ENCODE measurements around the gene ARRB1.

ARRB1 gene

GRCh38 chr11:75273411-75274391, 77.8 kb downstream of the ARRB1 start:
- DNase-seq, result no peak

- DNase-seq, result no peak
These were observed 78.6 kb downstream of the ARRB1 start for GRCh38 chr11:75272821-75273301.

GRCh38 chr11:75272391-75272790, 79.1 kb downstream of the ARRB1 start:
- DNase-seq, result no peak

- DNase-seq, result no peak
These were observed 79.7 kb downstream of the ARRB1 start for GRCh38 chr11:75271730-75272129.

- DNase-seq, result no peak
These were observed 80.5 kb downstream of the ARRB1 start for GRCh38 chr11:75270896-75271418.

- no peak for DNase-seq
These were observed 81.6 kb downstream of the ARRB1 start for GRCh38 chr11:75269896-75270295.

- DNase-seq, result no peak
These were observed 82.1 kb downstream of the ARRB1 start for GRCh38 chr11:75269367-75269660.

- no peak for DNase-seq
These were observed 82.7 kb downstream of the ARRB1 start for GRCh38 chr11:75268626-75269366.

- no peak for DNase-seq
These were observed 84.1 kb downstream of the ARRB1 start for GRCh38 chr11:75267171-75267970.

- no peak for DNase-seq
These were observed 85.5 kb downstream of the ARRB1 start for GRCh38 chr11:75265851-75266531.

- no peak for DNase-seq
These were observed 86.5 kb downstream of the ARRB1 start for GRCh38 chr11:75264971-75265370.

- no peak for DNase-seq
These were observed 87.1 kb downstream of the ARRB1 start for GRCh38 chr11:75264356-75264755.

- DNase-seq, result no peak
These were observed 87.5 kb downstream of the ARRB1 start for GRCh38 chr11:75263944-75264349.

GRCh38 chr11:75262961-75263852, 88.3 kb downstream of the ARRB1 start:
- DNase-seq, result no peak

- DNase-seq, result no peak
These were observed 89.0 kb downstream of the ARRB1 start for GRCh38 chr11:75262436-75262835.

GRCh38 chr11:75261902-75262361, 89.5 kb downstream of the ARRB1 start:
- no peak for DNase-seq

- DNase-seq, result no peak
These were observed 90.9 kb downstream of the ARRB1 start for GRCh38 chr11:75260396-75261170.

GRCh38 chr11:75254326-75254725, 97.1 kb downstream of the ARRB1 start:
- no peak for DNase-seq

- DNase-seq, result no peak
These were observed 101.8 kb downstream of the ARRB1 start for GRCh38 chr11:75249704-75250103.

GRCh38 chr11:75248924-75249256, 102.6 kb downstream of the ARRB1 start:
- no peak for DNase-seq

Data from fibroblast of skin of scalp (primary cell).